Measurements from ENCODE around the gene MMP14.

The MMP14 gene

DNA sequence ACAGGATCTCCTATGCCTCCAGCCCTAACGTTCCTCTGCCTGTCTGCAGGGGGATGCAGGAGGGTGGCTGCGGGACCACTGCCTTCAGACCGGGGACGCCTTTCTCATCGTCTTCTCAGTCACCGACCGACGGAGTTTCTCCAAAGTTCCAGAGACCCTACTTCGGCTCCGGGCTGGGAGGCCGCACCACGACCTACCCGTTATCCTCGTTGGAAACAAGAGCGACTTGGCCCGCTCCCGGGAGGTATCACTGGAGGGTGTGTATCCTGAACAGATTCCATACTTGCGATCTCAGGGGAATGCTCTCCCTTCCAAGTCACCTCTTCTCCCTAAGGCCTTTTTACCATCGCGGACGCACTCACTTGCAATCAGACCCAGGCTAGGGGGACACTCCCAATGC is 49.6 kb downstream of the MMP14 start:
- DNase-seq: no peak

DNA sequence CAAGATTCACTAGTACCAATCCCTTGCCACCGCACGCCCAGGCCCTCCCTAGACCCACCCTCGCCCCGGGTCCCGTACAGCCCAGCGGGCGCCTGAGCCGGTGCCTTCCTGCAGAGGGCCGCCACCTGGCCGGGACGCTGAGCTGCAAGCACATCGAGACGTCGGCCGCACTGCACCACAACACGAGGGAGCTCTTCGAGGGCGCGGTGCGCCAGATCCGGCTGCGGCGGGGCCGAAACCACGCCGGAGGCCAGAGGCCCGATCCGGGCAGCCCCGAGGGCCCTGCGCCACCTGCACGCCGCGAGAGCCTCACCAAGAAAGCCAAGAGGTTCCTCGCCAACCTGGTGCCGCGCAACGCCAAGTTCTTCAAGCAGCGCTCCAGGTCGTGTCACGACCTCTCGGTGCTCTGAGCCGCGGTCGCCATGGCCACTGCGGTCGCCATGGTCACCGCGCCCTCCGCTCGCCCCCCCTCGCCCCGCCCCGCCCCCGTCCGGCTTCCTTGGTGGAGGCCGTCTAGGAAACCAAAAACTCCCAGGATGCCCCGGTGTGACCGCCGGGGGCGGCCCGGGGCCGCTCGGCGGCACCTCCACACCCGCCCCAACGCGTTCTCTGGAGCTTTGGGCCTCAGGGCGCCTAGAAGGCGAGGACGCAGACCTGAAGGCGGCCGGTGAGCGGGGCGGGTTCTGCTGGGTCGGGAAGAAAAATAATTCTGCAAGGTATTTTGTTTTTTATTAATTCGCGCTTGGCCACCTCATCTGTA is 50.3 kb downstream of the MMP14 start:
- peak; percentile 62 for DNase-seq

DNA sequence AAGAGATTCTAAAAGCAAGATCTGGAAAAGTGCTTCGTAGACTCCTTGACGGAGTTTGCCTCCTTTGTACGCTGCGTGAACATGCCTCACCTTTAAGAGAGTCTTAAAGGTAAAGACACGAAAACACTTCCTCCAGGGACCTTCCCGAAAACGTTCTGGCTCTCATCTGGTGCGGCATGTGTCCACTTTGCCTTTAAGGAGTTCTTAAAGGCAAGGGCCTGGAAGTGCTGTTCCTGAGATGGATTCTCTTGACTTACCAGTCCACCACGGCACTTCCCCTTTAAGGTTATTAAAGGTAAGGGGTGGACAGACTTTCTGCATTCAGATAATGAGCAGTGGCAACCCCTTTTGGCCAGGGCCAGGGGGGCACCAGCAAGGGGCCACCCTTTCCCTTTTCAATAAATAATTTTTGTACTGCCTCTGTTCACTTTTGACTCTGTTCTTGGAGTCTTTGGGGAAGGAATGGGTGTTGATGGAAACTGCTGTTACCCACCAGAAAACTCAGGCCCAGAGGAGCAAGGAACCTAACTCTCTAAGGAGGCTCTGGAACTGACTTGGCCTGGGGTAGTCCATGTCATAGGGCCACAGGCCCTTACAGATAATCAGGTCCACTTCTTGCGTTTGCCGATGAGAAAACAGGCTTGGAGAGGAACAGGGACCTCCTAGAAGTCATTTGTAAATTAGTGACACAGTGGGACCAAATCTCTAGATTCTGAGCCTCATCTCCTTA is 51.0 kb downstream of the MMP14 start:
- DNase-seq: peak; percentile 75

DNA sequence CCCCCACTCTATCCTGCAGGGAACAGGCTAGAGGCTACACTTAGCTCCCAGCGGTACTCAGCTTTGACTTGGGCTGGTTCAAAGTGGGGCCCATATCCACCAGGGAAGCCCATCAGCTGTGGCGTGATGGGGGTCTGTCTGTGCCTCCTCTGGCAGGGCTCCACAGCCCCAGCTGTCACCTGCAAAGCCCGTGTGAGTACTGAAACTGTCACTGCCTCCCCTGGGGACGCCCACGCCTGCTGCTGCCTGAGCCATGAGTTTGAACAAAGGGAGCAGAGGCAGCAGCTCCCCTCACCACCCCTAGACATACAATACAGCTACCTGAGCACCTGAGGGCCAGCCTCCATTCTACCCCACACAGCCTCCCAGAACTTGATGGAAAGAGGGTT is 51.6 kb downstream of the MMP14 start:
- no peak for DNase-seq

DNA sequence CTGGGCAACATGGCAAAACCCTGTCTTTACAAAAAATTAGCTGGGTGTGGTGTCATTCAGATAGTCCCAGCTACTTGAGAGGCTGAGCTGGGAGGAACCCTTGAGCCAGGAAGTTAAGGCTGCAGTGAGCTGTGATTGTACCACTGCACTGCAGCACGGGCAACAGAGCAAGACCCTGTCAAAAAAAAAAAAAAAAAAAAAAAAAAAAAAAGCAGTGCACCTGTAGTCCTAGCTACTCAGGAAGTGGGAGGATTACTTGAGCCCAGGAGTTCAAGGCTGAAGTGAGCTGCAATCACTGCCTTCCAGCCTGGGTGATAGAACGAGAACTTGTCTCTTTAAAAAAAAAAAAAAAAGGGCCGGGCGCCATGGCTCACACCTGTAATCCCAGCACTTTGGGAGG is 52.3 kb downstream of the MMP14 start:
- DNase-seq: no peak

DNA sequence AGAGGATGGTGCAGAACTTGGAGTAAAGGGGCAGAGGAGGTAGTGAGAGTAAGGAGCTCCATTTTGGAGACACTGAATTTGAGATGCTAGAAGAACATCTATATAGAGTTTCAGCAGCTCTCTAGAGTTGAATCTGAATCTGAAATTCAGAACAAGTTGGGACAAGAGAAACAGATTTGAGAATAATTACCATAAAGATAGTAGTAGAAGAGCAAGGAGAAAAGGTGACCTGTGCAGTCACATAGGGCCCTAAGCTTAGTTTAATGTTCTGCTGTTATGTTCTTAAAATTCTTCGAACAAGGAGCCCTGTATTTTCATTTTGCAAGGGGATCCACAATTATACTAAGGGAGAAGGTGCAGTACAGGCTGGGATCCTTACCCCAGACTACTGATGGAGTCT is 54.0 kb downstream of the MMP14 start:
- DNase-seq: no peak

DNA sequence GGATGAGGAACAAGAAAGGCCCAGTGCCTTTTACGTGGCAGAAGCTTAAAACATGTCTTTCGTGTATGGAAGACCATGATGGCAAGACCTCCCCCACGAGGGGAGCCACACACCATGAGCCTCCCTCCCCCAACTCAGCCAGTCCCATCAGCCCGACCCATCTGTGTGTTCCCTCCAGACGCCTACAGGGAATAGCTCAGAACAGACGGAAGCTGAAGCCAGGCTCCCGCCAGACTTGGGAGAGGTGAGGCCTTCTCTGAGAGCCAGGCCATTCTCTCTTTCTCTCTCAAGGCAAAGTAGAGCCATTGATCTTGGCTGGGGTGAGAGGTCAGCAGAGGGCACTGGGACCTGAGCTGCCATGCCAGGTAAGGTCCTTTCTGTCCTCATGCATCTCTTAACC is 56.1 kb downstream of the MMP14 start:
- DNase-seq: no peak

DNA sequence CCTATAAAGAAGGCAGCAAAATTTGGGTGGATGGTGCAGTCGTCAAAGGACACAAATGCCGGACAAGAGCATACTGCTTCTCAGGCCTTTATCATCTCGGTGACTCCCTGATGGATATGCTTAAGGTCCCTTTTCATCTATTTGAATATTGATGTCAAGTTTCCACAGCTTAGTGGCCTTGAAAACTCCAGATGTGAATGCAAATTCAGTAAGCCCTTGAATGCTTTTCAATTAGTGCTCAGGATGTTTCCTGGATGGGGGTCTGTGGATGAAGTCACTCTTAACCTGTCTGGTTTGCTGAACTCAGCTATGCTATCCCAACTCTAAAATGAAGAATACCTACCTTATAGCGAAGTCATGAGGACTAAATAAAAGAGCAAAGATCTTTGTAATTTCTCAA is 57.3 kb downstream of the MMP14 start:
- DNase-seq: no peak

DNA sequence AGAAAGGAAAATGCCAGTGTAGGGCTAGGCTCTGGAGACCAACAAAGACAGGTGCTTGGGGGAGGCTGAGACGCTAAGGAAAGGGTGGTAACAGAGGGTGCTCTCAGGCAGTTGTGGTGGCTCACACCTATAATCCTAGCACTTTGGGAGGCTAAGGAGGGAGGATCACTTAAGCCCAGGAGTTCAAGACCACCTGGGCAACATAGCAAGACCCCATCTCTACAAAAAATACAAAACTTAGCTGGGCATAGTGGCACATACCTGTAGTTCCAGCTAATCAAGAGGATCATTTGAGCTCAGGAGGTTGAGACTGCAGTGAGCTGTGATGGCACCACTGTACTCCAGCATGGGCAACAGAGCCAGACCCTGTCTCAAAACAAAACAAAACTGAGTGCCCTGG is 59.0 kb downstream of the MMP14 start:
- DNase-seq: no peak

DNA sequence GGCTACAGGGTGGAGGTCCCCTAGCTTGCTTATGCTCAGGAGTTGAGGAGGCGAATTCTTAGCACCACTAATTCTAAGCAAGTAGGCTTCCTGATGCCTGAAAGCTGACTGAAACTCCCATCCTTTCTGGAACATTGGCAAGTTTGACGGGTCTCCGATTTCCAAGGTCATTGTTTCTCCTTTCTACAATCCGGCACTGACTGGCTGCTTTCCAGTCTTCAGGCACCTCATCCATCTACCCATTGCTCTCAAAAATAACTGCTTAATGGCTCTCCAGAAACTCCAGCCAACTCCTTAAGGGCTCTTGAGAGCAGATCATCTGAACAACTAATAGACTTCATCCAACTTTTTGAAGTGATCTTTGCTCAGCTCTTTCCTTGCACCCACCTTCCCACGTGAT is 60.0 kb downstream of the MMP14 start:
- DNase-seq: no peak

DNA sequence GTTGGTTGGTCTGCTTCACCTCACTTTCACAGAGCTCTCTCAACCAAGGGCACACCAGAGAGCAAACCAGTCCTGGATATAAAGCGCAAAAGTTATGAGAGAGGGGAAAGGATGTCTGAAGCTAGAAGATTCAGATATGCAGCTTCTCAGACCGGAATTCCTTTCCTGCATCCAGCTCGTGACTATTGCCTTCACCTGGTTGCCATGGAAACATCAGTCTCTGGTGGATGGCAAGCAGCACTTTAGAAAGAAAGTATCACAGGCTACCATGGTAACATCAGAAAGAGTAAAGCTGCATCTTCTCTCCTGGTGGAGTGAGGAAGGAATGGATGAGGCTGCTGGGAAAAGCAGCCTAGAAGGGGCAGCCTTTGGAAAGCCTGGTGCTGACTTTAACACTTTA is 60.4 kb downstream of the MMP14 start:
- DNase-seq: no peak

DNA sequence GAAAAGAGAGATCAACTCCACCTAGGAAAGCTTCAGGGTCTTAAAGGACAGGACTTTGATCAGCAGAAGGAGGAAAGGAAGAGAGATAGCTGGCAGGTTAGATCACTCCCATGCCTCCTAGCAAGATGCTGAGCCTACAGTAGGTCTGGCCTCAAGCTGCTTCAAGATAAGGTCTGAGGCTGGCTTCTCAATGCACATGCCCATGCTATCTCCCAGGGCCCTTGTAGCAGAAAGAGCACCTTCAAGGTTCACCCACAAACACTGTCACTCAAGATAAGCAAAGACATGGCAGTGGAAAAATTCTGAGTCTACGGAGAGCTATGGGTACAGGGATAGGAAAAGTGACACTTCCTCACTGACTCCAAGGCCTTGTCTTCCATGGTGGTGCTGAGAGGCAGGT is 61.0 kb downstream of the MMP14 start:
- no peak for DNase-seq

All from HCEC 1CT (cell line).